ENCODE results near the gene STARD8.
"Not testable (repeated sequence)": the region's sequence is repeated elsewhere in the genome, so short reads cannot be mapped to it uniquely, and the experiment has no call there.

DNA sequence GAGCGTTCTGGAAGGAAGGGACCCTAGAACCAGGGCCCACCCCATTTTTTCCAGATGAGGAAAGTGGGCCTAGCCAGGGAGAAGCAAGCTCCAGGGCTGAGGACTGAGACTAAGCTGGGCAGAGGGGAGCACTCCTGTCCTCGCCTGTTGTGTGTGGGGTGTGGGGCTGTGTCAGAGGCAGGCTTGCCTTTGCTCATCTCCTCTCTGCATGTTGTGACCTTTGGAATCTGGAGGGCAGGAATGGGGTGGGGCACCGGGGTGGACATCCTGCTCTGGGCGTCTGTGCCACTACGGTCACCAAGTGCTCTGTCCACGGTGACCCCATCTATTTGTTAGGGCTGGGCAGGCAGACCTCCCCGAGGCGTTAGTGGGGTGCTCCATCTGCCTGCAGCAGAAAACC lies 41.5 kb downstream of the STARD8 start:
- TF ChIP-seq, protein P1, sequence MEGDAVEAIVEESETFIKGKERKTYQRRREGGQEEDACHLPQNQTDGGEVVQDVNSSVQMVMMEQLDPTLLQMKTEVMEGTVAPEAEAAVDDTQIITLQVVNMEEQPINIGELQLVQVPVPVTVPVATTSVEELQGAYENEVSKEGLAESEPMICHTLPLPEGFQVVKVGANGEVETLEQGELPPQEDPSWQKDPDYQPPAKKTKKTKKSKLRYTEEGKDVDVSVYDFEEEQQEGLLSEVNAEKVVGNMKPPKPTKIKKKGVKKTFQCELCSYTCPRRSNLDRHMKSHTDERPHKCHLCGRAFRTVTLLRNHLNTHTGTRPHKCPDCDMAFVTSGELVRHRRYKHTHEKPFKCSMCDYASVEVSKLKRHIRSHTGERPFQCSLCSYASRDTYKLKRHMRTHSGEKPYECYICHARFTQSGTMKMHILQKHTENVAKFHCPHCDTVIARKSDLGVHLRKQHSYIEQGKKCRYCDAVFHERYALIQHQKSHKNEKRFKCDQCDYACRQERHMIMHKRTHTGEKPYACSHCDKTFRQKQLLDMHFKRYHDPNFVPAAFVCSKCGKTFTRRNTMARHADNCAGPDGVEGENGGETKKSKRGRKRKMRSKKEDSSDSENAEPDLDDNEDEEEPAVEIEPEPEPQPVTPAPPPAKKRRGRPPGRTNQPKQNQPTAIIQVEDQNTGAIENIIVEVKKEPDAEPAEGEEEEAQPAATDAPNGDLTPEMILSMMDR (IDR thresholded peaks at IDR 0.05), result not testable (repeated sequence)
- TF ChIP-seq POLR2AphosphoS5 (IDR thresholded peaks at IDR 0.05; ENCODE audit: insufficient read depth in 1 of 2, low read depth in 1 of 2); POLR2A (IDR thresholded peaks at IDR 0.05): not testable (repeated sequence)

Measured in vagina (tissue), 2 donors.